ENCODE results near the gene DGLUCY. TPM values are rescaled to one million over a fixed set of nuclear protein-coding genes. Genes with fewer than 3 reads are reported as not detected.

The DGLUCY gene
- polyA plus RNA-seq, 3 donors from 2014 or later, result 31.8 to 71.6 (median 50.5) TPM

DNA sequence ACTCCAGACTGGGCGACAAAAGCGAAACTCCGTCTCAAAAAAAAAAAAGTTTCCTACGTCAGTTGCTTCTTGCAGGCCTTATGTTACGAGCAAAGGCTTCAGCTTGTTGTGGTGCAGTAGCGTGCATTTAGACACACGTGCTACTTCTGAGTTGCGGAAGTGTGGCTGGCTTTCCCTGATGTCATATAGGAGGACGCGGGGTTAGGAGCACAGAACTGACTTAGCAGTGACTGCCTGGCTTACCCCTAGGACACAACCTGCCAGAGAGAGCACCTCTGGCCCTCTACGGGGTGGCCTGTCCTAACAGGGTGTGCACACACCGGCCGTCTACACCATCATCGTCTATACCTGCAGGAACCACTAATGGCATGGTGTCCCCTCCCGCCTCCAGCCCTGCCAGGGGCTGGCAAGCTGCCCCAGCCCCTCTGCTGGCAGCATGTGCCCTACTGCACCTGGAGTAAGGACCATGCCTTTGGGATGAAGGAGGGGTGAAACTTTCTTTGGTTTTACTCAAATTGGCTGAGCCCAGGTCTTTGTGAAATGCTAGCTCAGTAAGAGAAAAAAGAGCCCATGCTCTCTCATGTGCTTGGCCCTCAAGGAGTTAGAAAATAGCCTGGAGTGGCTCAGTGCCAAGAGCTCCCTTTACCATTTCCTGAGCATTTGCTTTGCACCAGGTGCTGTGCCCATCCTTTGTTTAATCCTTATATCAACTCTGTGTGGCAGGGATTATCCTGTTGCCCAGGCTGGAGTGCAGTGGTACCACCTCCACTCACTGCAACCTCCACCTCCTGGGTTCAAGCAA lies 132.4 kb downstream of the DGLUCY start:
- H3K27ac Mint-ChIP-seq, result peak overlapping the region; percentile 86 to 99 (median 92)
- peaks cover 0 to 2% (median 0%) of the 10 kb centered on the region in 6 donors for H3K9me3 Mint-ChIP-seq
- DNase-seq, result peak in 2 of 3 donors; percentile 43 to 52
- peaks cover 92 to 96% of the 10 kb centered on the region in 2 donors for H3K4me1 Mint-ChIP-seq
- H3K36me3 Mint-ChIP-seq, result peaks cover 10 to 23% (median 20%) of the 10 kb centered on the region in 3 donors
- peaks cover 22 to 32% (median 29%) of the 10 kb centered on the region in 3 donors for H3K27me3 Mint-ChIP-seq (ENCODE audit: low read depth in 3 of 3)
- peak overlapping the region; percentile 51 to 76 (median 60) for H3K4me3 Mint-ChIP-seq

DNA sequence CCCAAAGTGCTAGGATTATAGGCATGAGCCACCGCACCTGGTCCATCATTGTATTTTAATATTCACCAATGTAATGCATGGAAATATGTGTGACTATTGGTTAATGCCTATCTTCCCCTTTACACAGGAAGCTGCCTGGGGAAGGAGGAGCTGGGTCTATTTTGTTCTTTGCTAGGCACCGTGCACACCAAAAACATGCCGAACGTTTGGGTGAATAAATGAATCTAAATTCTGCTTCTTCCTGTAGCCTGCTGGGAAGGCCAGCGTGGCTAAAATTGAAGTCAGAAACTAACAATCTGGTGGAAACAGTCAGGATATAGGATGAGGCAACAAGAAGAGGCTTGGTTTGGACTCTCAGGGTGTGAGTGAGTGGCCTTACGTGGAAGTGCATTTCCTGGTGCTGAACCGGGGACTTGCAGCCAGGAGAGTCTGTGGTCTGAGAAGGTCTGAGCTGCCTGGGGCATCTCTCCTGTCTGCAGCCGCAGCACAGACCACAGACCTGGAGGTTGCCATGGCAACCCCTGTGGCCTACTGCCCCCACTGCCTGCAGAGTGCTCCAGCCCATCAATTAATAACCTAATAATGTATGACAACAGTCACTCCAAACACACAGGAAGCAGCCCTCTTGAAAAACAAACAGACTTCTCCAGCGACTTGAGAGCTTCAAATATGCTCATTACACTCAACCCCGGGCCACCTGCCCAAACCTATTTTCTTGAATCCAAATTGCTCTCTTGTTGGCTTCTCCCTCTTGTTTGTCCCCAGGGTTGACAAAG lies 136.2 kb downstream of the DGLUCY start:
- Mint-ChIP-seq H3K27me3 (ENCODE audit: low read depth in 3 of 3) (peaks cover 23 to 50% (median 41%) of the 10 kb centered on the region in 3 donors), H3K27ac (peak overlapping the region; percentile 86 to 99 (median 92)), H3K36me3 (peaks cover 4 to 12% (median 5%) of the 10 kb centered on the region in 3 donors), H3K4me1 (peaks cover 87 to 89% of the 10 kb centered on the region in 2 donors), H3K9me3 (no peaks in the 10 kb centered on the region), H3K4me3 (peak overlapping the region; percentile 55 to 78 (median 76))
- peak; percentile 75 to 76 (median 75) for DNase-seq

DNA sequence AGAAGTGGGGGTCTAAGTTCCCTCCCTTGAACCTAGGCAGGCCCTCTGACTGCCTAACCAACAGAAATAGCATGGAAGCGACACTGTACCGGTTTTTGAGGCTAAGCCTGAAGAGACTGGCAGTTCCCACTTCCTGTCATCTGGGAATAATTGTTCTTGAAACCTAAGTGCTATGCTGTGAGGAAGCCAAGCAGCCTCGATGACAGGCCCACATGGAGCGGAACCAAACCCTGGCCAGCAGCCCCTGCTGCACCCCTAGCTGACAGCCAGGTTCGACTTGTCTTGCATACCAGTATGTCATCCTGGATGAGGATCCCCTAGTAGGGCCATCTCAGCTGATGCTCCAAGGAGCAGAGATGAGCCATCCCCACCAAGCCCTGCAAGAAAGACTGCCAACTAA lies 137.0 kb downstream of the DGLUCY start:
- Mint-ChIP-seq H3K4me3 (peak overlapping the region; percentile 55 to 78 (median 76)), H3K4me1 (peaks cover 82 to 90% of the 10 kb centered on the region in 2 donors), H3K9me3 (no peaks in the 10 kb centered on the region), H3K36me3 (peaks cover 4 to 12% (median 5%) of the 10 kb centered on the region in 3 donors), H3K27ac (peak overlapping the region; percentile 86 to 99 (median 92)), H3K27me3 (ENCODE audit: low read depth in 3 of 3) (peaks cover 23 to 51% (median 38%) of the 10 kb centered on the region in 3 donors)
- DNase-seq, result no peak

DNA sequence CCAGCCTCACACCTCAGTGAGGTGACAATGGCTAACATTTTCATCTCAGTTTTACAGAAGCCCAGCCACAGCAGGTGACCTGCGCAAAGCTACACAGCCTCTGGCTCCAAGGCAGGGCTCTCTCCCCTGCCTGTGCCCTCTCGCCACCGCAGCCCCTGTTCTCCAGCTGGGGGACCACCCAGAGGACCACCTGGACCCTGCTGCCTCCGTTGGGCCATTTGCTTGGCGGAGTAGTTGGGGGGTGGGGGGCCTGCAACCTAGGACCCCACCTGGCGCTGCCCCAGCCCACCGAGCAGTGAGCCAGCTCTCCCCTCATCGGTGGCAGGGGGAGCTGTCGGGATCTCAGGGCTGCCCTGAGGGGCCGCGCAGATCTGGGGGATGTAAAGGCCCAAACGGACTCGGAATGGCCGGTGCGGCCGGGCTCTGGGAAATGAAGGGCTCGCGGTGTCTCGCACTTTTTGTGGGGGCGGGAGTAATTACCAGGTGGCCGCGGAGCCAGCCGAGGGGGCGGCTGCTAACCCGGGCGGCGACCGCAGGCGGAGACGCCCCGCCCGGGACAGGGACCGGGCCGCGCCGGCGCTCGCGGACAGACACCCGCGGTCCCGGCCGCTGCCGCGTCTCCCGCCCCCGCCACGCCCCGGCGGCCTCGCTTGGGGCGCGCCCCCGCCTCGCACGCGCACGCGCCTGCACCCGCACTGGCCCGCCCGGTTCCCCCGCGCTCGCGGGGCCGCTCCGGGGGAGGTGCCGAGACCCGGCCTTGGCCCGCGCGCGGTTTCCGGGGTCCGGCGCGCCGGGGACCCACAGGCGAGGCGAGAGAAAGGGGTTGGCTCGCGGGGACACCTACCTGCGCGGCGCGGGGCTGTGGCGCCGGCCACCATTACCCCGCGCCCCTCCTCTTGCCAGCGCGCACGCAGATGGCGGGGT lies 139.3 kb downstream of the DGLUCY start:
- H3K27me3 Mint-ChIP-seq (ENCODE audit: low read depth in 3 of 3), result peaks cover 27 to 50% (median 37%) of the 10 kb centered on the region in 3 donors
- DNase-seq, result peak; percentile 71 to 74 (median 73)
- H3K27ac Mint-ChIP-seq, result peak overlapping the region; percentile 90 to 97 (median 93)
- H3K36me3 Mint-ChIP-seq, result peaks cover 0 to 6% (median 0%) of the 10 kb centered on the region in 3 donors
- no peaks in the 10 kb centered on the region for H3K9me3 Mint-ChIP-seq
- H3K4me1 Mint-ChIP-seq, result peaks cover 72 to 92% of the 10 kb centered on the region in 2 donors
- peak overlapping the region; percentile 78 to 86 (median 80) for H3K4me3 Mint-ChIP-seq

DNA sequence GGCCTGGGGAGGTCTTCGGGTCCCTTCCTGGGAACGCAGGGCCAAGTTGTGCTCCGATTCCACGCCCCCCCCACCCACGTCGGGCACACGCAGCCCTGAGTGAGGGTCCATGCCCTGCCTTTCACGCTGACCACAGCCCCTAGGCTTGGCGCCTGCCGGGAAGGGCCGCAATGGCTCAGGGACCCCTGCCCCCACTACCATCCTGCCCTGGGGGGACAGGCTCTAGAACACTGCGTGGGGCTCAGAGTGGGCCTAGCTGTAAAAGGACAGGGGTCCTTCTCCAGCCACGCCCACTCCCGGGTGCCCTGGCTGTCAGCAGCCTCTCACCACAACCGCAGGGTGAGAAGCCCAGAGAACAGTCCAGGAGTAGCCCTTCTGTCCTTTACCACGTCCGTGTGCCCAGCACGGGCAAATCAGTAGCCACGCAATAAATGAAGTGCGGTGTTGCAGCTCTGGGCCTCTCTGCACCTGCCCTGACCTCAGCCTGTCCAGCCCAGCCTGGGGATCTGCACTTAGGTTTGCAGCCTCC lies 140.0 kb downstream of the DGLUCY start:
- peak overlapping the region; percentile 71 to 91 (median 86) for H3K27ac Mint-ChIP-seq
- peak; percentile 49 to 60 (median 50) for DNase-seq
- H3K4me3 Mint-ChIP-seq, result peak overlapping the region; percentile 79 to 86 (median 83)
- H3K36me3 Mint-ChIP-seq, result peaks cover 0 to 6% (median 0%) of the 10 kb centered on the region in 3 donors
- no peaks in the 10 kb centered on the region for H3K9me3 Mint-ChIP-seq
- H3K27me3 Mint-ChIP-seq (ENCODE audit: low read depth in 3 of 3), result peaks cover 27 to 55% (median 35%) of the 10 kb centered on the region in 3 donors
- peaks cover 71 to 92% of the 10 kb centered on the region in 2 donors for H3K4me1 Mint-ChIP-seq

DNA sequence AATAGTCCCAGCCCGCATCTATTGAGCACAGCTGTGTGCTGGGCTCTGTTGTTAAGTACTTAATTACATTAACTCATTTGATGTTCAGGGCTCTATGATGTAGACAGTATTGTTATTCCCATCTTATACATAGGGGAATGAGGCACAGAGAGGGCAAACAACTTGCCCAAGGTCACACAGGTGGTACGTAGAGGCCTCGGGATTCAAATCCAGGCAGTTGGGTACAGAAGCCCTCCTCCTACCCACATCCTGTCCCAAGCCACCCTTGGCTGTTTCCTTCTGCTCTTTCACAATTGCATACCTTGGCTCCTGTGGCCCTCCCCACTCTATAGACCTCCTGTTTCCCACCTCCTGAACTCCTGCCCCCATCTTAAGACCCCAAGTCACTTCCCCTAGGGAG lies 140.6 kb downstream of the DGLUCY start:
- H3K4me3 Mint-ChIP-seq, result peak overlapping the region; percentile 79 to 86 (median 83)
- no peak for DNase-seq
- peaks cover 69 to 87% of the 10 kb centered on the region in 2 donors for H3K4me1 Mint-ChIP-seq
- peaks cover 0 to 6% (median 0%) of the 10 kb centered on the region in 3 donors for H3K36me3 Mint-ChIP-seq
- H3K27ac Mint-ChIP-seq, result peak overlapping the region; percentile 71 to 91 (median 86)
- peaks cover 27 to 55% (median 35%) of the 10 kb centered on the region in 3 donors for H3K27me3 Mint-ChIP-seq (ENCODE audit: low read depth in 3 of 3)
- H3K9me3 Mint-ChIP-seq, result no peaks in the 10 kb centered on the region

DNA sequence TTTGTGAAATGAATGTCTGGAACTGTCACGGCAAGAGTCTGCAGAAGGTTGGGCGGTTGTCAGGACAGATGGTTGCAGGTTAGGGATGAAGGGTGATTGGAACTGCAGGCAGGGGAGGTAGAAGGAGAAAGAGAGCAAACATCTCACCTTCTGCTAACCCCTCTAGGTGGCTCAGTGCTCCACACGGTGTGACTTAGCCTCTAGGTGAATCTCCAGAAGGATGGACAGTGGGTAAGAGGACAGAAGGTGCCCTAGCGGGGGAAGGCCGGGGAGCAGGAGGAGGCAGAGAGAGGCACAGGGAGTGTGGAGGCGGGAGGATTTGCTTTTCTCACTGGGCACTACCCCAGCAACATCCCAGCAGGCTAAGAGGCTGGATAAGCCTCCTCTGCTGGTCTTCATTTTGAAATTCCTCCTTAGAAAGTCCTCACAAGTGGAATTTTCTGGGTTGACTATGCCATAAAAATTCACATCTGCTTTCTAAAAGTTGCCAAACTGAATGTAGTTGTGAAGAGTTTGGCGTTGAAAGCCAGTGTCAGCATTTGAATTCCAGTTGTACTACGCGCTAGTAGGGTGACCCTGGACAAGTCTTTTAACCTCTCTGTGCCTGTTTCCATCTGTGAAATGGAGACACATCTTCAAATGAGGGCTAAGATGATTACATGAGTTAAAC lies 141.3 kb downstream of the DGLUCY start:
- peak overlapping the region; percentile 71 to 91 (median 86) for H3K27ac Mint-ChIP-seq
- peaks cover 67 to 87% of the 10 kb centered on the region in 2 donors for H3K4me1 Mint-ChIP-seq
- H3K27me3 Mint-ChIP-seq (ENCODE audit: low read depth in 3 of 3), result peaks cover 25 to 51% (median 31%) of the 10 kb centered on the region in 3 donors
- H3K36me3 Mint-ChIP-seq, result peaks cover 0 to 6% (median 0%) of the 10 kb centered on the region in 3 donors
- H3K4me3 Mint-ChIP-seq, result peak overlapping the region in 2 of 5 donors; percentile 83 to 84
- H3K9me3 Mint-ChIP-seq, result no peaks in the 10 kb centered on the region
- no peak for DNase-seq

DNA sequence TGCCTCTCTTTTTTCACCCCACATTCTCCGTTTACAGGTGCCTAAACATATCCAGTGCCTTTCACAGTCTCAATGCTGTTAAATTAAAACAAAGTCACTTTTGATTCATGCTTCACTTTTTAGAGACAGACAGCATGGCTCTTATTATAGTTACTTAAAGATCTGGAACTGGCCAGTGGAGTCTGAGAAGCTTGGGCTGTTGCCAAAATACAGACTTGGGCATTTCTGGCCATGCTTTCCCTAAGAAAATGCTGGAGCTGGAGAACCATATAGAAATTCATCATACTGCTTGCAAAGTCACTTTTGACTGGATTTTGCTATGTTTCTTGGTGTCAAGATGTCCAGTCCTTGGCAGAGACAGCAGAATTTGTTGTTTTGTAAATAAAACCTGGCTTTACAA lies 142.8 kb downstream of the DGLUCY start:
- H3K27me3 Mint-ChIP-seq (ENCODE audit: low read depth in 3 of 3), result peaks cover 24 to 53% (median 29%) of the 10 kb centered on the region in 3 donors
- H3K36me3 Mint-ChIP-seq, result peaks cover 0 to 6% (median 0%) of the 10 kb centered on the region in 3 donors
- no peak for DNase-seq
- H3K9me3 Mint-ChIP-seq, result no peaks in the 10 kb centered on the region
- no peak overlapping the region for H3K4me3 Mint-ChIP-seq
- H3K4me1 Mint-ChIP-seq, result peaks cover 66 to 87% of the 10 kb centered on the region in 2 donors
- peak overlapping the region in 5 of 6 donors; percentile 14 to 69 (median 66) for H3K27ac Mint-ChIP-seq

DNA sequence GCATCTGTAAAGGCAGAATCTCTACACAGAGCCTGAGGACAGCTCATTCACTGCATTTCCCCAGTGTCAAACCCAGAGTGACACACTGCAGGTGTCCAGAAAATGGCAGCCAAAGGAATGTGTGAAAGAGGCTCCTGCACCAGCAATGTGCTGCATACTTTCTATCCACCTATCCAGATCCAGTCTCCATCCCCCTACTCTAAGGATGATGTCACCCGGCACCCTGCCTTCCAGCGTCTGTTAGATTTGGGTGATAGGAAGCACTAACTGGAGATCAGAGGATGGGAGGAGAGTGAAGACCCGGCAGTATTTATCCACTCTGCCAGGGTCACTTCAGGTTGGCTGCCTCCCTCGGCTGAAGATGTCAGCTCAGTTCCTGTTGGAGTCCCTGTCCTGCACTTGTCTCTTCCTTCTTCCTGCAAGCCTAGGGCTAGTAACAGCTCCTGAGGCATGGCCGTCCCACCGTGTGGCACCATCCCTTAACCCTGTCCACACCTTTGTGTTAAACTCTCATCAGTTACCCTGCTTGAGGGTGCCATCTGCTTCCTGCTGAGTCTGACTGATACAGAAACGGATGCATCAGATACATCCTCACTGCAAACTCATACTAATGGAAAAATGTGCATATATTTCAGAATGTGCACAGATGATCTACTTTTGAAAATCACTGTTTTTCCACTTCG lies 143.6 kb downstream of the DGLUCY start:
- Mint-ChIP-seq H3K36me3 (peaks cover 0 to 3% (median 0%) of the 10 kb centered on the region in 3 donors), H3K9me3 (no peaks in the 10 kb centered on the region), H3K27me3 (ENCODE audit: low read depth in 3 of 3) (peaks cover 21 to 49% (median 28%) of the 10 kb centered on the region in 3 donors), H3K4me3 (peak overlapping the region in 1 of 5 donors; percentile 18), H3K4me1 (peaks cover 65 to 87% of the 10 kb centered on the region in 2 donors), H3K27ac (peak overlapping the region in 5 of 6 donors; percentile 31 to 78 (median 57))
- DNase-seq, result no peak

DNA sequence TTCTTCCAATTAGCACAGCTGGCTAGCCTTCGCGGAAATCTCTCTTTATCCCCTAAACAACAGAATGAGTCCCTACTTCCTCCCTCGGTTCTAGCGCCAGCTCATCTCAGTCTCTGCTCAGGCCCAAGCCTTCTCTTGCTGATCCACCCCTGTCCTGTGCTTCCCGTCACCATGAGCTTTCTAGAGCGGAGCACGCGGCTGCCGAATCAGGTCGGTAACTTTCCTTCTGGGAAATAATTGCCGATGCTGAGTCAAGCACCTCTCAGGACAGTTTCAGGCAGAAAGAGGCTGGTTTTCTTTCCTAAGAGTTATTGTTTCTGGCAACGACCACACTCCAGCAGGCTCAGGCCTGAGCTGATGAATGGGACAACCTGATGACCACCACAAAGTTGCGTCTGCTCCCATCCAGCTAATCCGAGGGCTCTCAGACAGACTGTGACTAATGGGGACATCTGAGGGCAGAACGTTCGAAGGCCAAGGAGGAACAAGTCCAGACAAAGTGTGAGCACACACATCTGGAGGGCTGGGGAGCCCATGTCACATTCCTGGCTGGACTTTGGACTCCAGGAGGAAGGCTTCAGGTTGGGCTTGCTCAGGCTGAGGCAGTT lies 144.2 kb downstream of the DGLUCY start:
- no peaks in the 10 kb centered on the region for H3K9me3 Mint-ChIP-seq
- H3K36me3 Mint-ChIP-seq, result peaks cover 0 to 3% (median 0%) of the 10 kb centered on the region in 3 donors
- no peak for DNase-seq
- peaks cover 65 to 88% of the 10 kb centered on the region in 2 donors for H3K4me1 Mint-ChIP-seq
- H3K27me3 Mint-ChIP-seq (ENCODE audit: low read depth in 3 of 3), result peaks cover 17 to 45% (median 24%) of the 10 kb centered on the region in 3 donors
- H3K4me3 Mint-ChIP-seq, result peak overlapping the region in 1 of 5 donors; percentile 18
- peak overlapping the region in 2 of 6 donors; percentile 31 to 78 for H3K27ac Mint-ChIP-seq

DNA sequence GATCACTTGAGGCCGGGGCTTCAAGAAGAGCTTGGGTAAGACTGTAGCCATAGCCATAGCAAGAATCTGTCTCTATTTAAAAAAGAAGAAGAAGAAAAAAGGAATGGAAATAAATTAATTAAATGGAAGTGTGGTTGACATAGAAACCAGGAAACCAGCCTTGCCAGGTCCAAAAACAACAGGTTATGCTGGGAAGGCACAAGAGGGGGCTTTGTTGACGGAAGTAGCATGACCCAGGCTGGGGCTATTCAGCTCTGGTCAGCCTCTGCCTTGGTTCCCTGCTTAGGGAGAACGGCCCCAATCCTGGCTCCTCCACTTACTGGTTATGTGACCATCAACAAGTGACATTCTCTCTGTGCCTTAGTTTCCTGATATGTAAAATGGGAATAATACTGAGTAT lies 145.0 kb downstream of the DGLUCY start:
- peaks cover 70 to 94% of the 10 kb centered on the region in 2 donors for H3K4me1 Mint-ChIP-seq
- no peak overlapping the region for H3K4me3 Mint-ChIP-seq
- peaks cover 0 to 3% (median 0%) of the 10 kb centered on the region in 3 donors for H3K36me3 Mint-ChIP-seq
- peaks cover 19 to 48% (median 28%) of the 10 kb centered on the region in 3 donors for H3K27me3 Mint-ChIP-seq (ENCODE audit: low read depth in 3 of 3)
- H3K9me3 Mint-ChIP-seq, result no peaks in the 10 kb centered on the region
- peak overlapping the region in 4 of 6 donors; percentile 58 to 85 (median 76) for H3K27ac Mint-ChIP-seq
- DNase-seq, result no peak

Measured in immature natural killer cell (primary cell).